Measurements from ENCODE around the gene CAMK2A. TPM values are rescaled to one million over a fixed set of nuclear protein-coding genes. Genes with fewer than 3 reads are reported as not detected.

The CAMK2A gene
- total RNA-seq, 1 experiment from 2014 or later: 0.33 TPM

- Histone ChIP-seq H3K4me1 (ENCODE audit: insufficient read depth, low read length) (0 out of 2 replicates have a peak, but pooled peaks cover 2% of the 10 kb centered on the region), H2BK5ac (ENCODE audit: insufficient read length, low read length) (no peak overlapping the region), H3K18ac (ENCODE audit: insufficient read length, low read depth, low read length) (no peak overlapping the region), H3K79me2 (ENCODE audit: insufficient read depth, low read length) (no peaks in the 10 kb centered on the region), H4K20me1 (ENCODE audit: control insufficient read depth, insufficient read depth, insufficient read length) (no peaks in the 10 kb centered on the region), H3K27me3 (ENCODE audit: insufficient read depth, low read length) (no peaks in the 10 kb centered on the region), H3K23ac (ENCODE audit: insufficient read length, low read depth, low read length) (no peak overlapping the region), H3K56ac (ENCODE audit: insufficient read length, low read depth, low read length) (no peak overlapping the region), H4K8ac (replicated peaks; ENCODE audit: insufficient read length, low read depth, low read length) (no peak overlapping the region), H3K14ac (ENCODE audit: insufficient read depth, low read length) (no peak overlapping the region), H2BK120ac (ENCODE audit: low read depth, low read length, poor library complexity, severe bottlenecking) (no peak overlapping the region), H3T11ph (ENCODE audit: low read length) (no peak overlapping the region), H4K91ac (ENCODE audit: insufficient read length, low read depth, low read length) (no peak overlapping the region), H4K5ac (ENCODE audit: insufficient read length, low read depth, low read length) (no peak overlapping the region), H2AK5ac (ENCODE audit: insufficient read length, low read length) (no peak overlapping the region), H3K9me3 (ENCODE audit: control insufficient read depth, low read depth, low read length) (no peaks in the 10 kb centered on the region), H2BK15ac (ENCODE audit: low read depth, low read length) (no peak overlapping the region), H3K23me2 (ENCODE audit: insufficient read length, low read depth, low read length, poor library complexity, severe bottlenecking) (no peaks in the 10 kb centered on the region), H3K4ac (ENCODE audit: low read depth, low read length) (no peak overlapping the region), H3K4me2 (ENCODE audit: insufficient read depth, insufficient read length, low read length) (no peak overlapping the region), H3K79me1 (ENCODE audit: insufficient read depth, low read depth, low read length, poor library complexity, severe bottlenecking) (no peaks in the 10 kb centered on the region), H3K9ac (ENCODE audit: extremely low read depth, insufficient read length, low read length) (no peak overlapping the region), H3K27ac (ENCODE audit: insufficient read length, low read depth, low read length) (no peak overlapping the region), H2BK20ac (ENCODE audit: low read depth, low read length, poor library complexity, severe bottlenecking) (no peak overlapping the region), H2AFZ (ENCODE audit: low read length) (no peak overlapping the region), H2BK12ac (ENCODE audit: insufficient read length, low read depth, low read length) (no peak overlapping the region)
- no peak for DNase-seq
- TF ChIP-seq, protein P1, sequence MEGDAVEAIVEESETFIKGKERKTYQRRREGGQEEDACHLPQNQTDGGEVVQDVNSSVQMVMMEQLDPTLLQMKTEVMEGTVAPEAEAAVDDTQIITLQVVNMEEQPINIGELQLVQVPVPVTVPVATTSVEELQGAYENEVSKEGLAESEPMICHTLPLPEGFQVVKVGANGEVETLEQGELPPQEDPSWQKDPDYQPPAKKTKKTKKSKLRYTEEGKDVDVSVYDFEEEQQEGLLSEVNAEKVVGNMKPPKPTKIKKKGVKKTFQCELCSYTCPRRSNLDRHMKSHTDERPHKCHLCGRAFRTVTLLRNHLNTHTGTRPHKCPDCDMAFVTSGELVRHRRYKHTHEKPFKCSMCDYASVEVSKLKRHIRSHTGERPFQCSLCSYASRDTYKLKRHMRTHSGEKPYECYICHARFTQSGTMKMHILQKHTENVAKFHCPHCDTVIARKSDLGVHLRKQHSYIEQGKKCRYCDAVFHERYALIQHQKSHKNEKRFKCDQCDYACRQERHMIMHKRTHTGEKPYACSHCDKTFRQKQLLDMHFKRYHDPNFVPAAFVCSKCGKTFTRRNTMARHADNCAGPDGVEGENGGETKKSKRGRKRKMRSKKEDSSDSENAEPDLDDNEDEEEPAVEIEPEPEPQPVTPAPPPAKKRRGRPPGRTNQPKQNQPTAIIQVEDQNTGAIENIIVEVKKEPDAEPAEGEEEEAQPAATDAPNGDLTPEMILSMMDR (conservative IDR thresholded peaks at IDR 0.05): no peak
- H3K27me3 Mint-ChIP-seq (ENCODE audit: low read depth): peaks cover 2% of the 10 kb centered on the region
- no CpG with 5 or more reads among the region's 3 CpGs for WGBS (ENCODE audit: extremely low coverage, insufficient read length, low lambda C conversion rate)
- H3K36me3 Mint-ChIP-seq (ENCODE audit: insufficient read depth in 1 of 3, low read depth in 3 of 3): no peaks in the 10 kb centered on the region
- no peaks in the 10 kb centered on the region for H3K9me3 Mint-ChIP-seq
- H3K4me1 Mint-ChIP-seq: peaks cover 17 to 22% of the 10 kb centered on the region in 2 experiments
- no peak overlapping the region for H3K27ac Mint-ChIP-seq
- H3K4me3 Mint-ChIP-seq: no peak overlapping the region
Observed at GRCh38 chr5:150316320-150316719, 26.7 kb upstream of the CAMK2A start.

All from H9 (cell line).